ENCODE data around the gene HAPLN1. TPM values are rescaled to one million over a fixed set of nuclear protein-coding genes. Genes with fewer than 3 reads are reported as not detected.

Gene HAPLN1
- total and polyA plus RNA-seq, 10 of the 15 experiments (the other 5 are each of a cell fraction or from before 2014, with no cell fraction given): 0.05 to 0.21 (median 0.17) TPM; not detected in 2

DNA sequence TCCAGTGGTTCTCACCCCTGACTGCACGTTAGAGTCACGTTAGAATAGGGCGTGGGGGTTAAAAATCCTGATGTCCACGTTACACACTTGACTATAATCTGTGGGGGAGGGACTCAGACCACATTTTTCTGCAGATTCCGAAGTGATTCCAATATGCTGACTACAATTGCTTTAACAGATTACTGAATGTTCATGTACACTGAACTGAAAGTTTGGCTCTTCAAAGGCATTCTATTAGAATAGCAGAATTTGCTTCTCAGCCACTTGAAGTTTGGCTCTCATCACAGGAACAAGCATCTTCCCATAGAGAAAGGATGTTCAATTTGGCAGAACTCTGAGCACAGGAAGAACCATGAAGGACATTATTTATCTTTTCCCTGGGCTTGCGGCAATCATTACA lies 84.5 kb downstream of the HAPLN1 start:
- no peak for DNase-seq (ENCODE audit: low read depth, low spot score)
- CTCF ChIA-PET: interaction anchor here (1.4 kb wide), 1 partner anchor 9 kb away, joined by 3 read pairs; no protein-coding TSS in a partner anchor
- H3K36me3 ChIP-seq (ENCODE audit: control insufficient read depth in 2 of 2, insufficient read depth in 2 of 2, low read length in 1 of 2): no peaks in the 10 kb centered on the region
- FAIRE-seq: no peak
- RAD21 ChIA-PET (ENCODE audit: unreplicated experiment): no interaction called here
- intact Hi-C loops (cut with micrococcal nuclease; ENCODE audit: unreplicated experiment) (no loop called here), in situ Hi-C loops (cut with MboI) (no loop called here)
- no peak overlapping the region for H3K4me3 ChIP-seq
- H2AFZ ChIP-seq (ENCODE audit: control insufficient read depth, low read depth, low read length): no peak overlapping the region
- H3K27ac ChIP-seq (ENCODE audit: control insufficient read depth, insufficient read depth): no peak overlapping the region
- H3K4me1 ChIP-seq (ENCODE audit: control insufficient read depth, insufficient read depth, low read length): no peaks in the 10 kb centered on the region
- H3K9ac ChIP-seq (ENCODE audit: control insufficient read depth, insufficient read depth, low read length): no peak overlapping the region
- no peak overlapping the region for H3K4me2 ChIP-seq (ENCODE audit: control insufficient read depth, insufficient read depth)
- POLR2A ChIA-PET: no interaction called here
- WGBS (ENCODE audit: insufficient coverage, insufficient replicate concordance, low lambda C conversion rate, missing lambda C conversion rate): 15% methylated on average over 6 of the region's 6 CpGs
- no peaks in the 10 kb centered on the region for H3K9me3 ChIP-seq (replicated peaks; ENCODE audit: control insufficient read depth, insufficient read depth, low read length)
- TF ChIP-seq ATF3 (IDR thresholded peaks at IDR 0.05; ENCODE audit: borderline replicate concordance, extremely low read depth, low read depth, low read length): no peak
- no peak for TF ChIP-seq NFYB (IDR thresholded peaks at IDR 0.05; ENCODE audit: insufficient read depth, low read depth, low read length)
- no peak for TF ChIP-seq RELA (IDR thresholded peaks at IDR 0.05; ENCODE audit: borderline replicate concordance, partially characterized antibody)
- no peak for TF ChIP-seq EGR1 (IDR thresholded peaks at IDR 0.05; ENCODE audit: borderline replicate concordance in 1 of 2, low read depth in 2 of 2, low read length in 2 of 2)
- TF ChIP-seq, protein P1, sequence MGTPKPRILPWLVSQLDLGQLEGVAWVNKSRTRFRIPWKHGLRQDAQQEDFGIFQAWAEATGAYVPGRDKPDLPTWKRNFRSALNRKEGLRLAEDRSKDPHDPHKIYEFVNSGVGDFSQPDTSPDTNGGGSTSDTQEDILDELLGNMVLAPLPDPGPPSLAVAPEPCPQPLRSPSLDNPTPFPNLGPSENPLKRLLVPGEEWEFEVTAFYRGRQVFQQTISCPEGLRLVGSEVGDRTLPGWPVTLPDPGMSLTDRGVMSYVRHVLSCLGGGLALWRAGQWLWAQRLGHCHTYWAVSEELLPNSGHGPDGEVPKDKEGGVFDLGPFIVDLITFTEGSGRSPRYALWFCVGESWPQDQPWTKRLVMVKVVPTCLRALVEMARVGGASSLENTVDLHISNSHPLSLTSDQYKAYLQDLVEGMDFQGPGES (IDR thresholded peaks at IDR 0.05): no peak
- no peak for TF ChIP-seq HDAC2 (IDR thresholded peaks at IDR 0.05)
- TF ChIP-seq TARDBP (IDR thresholded peaks at IDR 0.05; ENCODE audit: borderline replicate concordance): no peak
- no peak for TF ChIP-seq PAX8 (IDR thresholded peaks at IDR 0.05)
- H3K27me3 ChIP-seq (replicated peaks in 1 of 2; ENCODE audit: control insufficient read depth in 2 of 2, insufficient read depth in 2 of 2, low read length in 1 of 2): no peaks in the 10 kb centered on the region
- SMC1A ChIA-PET (ENCODE audit: uncharacterized antibody, unreplicated experiment): no interaction called here
- no peak for ATAC-seq
- BruUV-seq (replicated peaks): no TSS peak
- H3K79me2 ChIP-seq (ENCODE audit: control insufficient read depth, insufficient read depth, low read length): no peaks in the 10 kb centered on the region
- H4K20me1 ChIP-seq (ENCODE audit: control insufficient read depth, insufficient read depth): no peaks in the 10 kb centered on the region

All from GM12878 (cell line).